GM21529 (cell line): ENCODE data around the gene ISCA2.

Source experiments
- ATAC-seq: cut with Tn5 transposase; IDR thresholded peaks from one replicate; pipeline ENCODE4 v1.9.1; 2021; ENCODE audit not compliant: unreplicated experiment

ISCA2 gene

GRCh38 chr14:74482571-74482970 is 11.0 kb upstream of the ISCA2 start:
- ATAC-seq, result no peak

DNA sequence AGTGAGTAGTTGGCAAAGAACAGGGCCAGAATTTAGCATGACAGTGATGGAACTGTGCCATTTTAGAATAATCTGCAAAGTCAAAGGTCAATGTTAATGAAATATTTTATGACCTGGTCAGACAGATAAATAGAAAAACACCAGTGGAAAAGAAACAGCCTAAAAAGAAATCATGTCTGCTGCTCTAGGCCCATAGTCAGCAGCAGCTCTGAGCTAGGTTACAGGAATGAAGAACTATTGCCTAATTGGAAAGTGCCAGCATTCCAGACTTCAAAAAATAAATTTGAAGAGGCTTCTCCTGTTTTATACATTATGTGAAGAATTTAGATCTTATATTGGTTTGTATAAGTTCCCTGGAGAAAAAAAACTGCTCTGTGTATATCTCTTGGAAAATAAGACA is 10.2 kb upstream of the ISCA2 start:
- ATAC-seq, result no peak

- ATAC-seq, result no peak
Observed at GRCh38 chr14:74486164-74486563, 7.4 kb upstream of the ISCA2 start.

GRCh38 chr14:74488786-74489397 is 4.7 kb upstream of the ISCA2 start:
- ATAC-seq, result no peak

DNA sequence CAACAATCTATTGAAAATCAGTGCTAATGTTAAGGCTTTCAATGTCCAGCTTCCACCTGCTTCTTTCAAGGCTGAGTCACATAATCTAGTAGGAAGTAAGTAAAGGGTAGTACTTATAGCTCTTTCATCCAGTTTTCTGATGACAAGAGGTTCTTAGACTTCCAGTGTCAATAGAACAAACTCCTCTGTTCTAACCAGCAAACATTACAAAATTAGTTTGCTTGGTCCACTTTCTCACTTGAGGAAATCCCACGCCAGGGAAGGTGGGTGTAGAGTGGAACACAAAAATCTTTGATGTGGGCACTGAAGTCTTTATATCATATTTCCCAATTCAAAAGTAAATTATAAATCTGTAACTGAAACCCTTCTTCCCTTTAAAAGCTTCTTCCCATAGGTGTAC is 3.1 kb upstream of the ISCA2 start:
- ATAC-seq, result no peak

- no peak for ATAC-seq
Observed at GRCh38 chr14:74491956-74492775, 1.4 kb upstream of the ISCA2 start.

- peak; percentile 2 for ATAC-seq
Observed at GRCh38 chr14:74492776-74493342, 706 bp upstream of the ISCA2 start, which contains the start of gene NPC2. Gene NPC2, minus strand, starts transcription at chr14:74493305. Its CDS starts 31 bp downstream, at chr14:74493274.

DNA sequence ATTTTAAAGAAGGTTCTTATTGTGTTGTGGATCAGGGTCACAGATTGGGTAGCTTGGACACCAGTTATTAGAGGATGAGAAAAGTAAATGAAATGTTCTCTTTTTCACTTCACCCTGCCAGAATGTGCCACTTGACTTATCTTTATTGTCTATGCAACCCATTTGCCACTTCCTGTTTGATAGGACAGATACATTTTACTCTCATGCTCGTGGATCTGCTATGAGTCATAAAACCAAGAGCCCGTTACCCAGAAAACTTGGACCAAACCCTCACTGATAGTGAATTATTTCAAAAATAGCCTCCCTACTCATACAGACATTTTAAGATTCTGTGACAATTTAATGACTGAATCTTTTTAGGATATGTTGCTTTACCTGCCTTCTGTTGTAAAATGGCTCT is 1.8 kb downstream of the ISCA2 start:
- no peak for ATAC-seq

DNA sequence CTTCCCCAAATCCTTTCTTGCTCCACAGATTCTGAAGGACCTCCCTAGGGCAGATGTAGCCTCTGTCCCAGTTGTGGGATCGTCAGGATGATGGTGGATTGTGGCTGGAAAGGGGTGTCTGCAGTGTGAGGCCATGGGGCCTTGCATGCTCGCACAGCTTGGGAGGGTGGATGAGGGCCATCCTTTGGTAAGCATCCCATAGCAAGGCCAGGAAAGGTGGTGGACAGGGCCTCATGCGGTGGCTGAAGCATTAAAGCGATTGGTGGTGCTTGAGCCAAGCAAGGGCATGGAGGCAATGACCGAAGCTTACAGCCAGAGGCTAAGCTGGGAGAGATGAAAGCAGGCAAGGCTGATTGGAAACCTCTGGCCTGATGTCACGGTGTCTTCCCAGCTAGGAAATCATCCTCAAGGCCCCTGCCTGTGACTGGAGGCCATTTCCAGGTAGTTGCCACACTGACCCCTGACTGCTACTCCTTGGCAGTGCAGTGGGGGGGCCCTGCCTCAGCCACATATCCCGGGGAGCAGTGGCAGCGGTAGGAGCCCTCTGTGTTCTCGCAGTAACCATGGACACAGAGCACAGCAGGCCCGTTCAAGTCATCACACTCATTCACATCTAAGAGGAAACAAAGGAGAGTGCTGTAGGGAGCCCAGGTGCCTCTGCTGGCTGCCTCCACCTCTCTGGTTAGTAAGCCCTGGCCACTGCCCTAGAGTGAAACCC is 7.0 kb downstream of the ISCA2 start:
- no peak for ATAC-seq

- ATAC-seq, result no peak
Observed at GRCh38 chr14:74501135-74501614, 7.6 kb downstream of the ISCA2 start.

- ATAC-seq, result no peak
Observed at GRCh38 chr14:74501691-74502090, 8.1 kb downstream of the ISCA2 start.

GRCh38 chr14:74502236-74503019 is 8.9 kb downstream of the ISCA2 start:
- no peak for ATAC-seq

DNA sequence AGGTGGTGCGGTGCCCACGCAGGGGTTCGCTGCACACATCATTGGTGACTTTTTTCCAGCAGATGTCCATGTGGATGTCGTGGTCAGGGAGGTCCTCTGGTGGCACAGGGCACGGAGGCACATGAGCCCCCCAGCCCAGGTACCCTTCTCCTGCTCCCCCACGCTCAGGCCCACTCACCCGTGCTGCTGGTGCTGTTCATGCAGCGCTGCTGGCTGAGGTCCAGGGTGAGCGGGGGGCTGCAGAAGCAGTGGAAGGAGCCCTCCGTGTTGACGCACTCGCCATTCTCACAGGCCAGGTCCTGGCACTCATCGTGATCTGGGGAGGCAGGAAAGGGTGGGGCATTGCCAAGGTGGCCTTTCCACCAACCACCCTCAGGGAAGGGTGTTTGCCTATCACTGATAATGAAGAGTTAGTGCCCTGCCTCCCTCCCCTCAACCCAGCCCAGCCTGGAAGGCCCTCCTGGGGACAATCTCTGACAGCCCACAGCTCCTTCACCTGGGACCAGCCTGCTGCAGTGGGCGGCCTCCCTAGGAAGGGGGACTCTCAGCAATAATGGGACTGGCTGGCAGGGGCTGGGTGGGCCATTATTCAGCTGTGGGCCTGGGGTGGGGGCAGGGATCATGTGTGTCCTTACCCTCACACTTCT is 9.8 kb downstream of the ISCA2 start:
- ATAC-seq, result no peak

DNA sequence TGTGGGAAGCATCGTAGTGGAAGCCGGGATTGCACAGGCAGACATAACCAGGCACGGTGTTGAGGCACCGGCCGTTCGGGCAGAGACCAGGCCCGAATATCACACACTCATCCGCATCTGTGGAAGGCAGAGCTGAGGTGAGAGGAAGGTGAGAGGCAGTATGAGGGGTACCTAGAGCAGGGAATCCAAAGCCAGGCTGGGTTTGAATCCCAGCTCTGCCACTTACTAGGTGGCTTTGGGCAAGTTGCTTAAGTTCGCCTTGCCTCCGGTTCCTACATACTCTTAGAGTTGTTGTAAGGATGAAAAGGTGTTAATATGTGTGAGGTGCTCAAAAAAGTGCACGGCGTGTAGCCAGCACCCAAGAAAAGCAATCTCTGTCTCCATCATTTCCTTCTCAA is 10.4 kb downstream of the ISCA2 start:
- ATAC-seq, result no peak

DNA sequence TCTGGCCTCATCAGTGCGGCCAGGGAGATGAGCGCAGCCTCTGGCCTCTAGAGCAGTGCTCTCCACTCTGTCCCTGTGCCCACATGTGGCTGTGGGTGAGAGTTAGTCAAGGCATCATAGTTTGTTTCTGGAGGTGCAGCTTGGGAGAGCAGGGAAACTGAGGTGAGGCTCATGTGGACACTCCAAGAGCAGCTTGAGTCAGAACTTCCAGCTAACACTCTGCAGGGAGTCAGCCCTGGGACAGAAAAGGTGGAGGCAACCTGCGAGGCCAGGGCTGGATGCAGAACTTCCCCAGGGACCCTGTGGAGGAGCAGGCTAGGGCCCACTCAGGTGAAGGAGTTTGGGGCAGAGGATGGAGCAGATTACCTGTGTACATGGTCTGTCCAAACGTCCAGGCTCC is 10.8 kb downstream of the ISCA2 start:
- ATAC-seq, result no peak

DNA sequence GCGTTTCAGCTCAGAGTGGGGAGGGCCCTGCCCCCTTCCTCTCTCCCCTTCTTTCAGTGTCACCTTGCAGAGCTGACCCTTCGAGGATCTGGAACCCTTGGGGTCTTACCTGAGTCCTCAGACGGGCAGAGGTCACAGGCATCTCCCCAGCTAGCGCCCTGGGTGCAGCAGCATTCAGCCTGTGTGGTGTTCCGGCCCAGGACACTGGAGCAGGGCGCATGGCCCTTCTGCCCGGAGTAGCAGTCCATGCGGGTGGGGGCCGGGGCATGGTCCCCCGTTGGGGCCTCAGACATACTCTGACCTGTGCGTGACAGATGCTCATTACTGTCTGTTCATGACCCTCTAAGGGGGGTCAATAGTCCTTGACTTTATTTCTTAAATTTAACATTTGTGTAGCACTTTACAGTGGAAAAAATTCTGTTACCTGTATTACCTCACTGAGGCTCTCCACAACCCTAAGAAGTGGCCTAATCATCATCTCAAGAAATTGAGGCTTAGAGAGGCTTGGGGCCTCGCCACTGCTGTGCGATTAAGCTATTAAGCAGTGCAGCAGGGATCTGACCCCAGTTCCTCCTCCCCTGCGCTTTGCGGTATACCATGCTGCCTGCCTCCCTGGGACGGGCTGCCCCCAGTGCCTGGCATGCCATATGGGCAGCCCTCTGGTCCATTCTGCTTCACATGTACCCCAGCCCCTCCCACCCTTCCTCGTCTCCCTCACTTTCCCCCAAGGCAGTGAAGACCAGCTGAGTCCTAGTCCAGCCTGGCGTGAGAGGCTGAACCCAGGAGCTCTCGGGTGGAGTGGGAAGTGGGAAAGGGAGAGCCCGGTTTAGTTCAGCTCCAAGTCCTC is 11.5 kb downstream of the ISCA2 start:
- ATAC-seq, result no peak

DNA sequence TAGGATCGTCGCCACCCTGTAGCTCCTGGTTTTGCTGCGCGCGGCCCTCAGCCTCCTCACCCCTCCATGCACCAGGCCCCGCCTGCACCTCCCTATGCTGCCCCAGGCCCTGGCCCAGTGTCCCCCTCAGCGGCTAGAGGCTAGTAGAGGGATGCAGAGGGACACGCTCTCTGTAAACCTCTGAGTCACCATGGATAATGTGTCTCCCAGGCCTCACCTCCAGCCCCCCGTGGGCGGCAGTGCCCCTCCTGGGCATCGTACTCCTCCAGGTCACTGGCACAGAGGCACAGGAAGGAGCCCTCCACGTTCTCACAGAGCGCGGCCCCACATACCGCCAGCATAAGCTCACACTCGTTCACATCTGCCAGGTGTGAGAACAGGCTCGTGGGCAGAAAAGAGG is 12.3 kb downstream of the ISCA2 start:
- no peak for ATAC-seq

GRCh38 chr14:74506411-74506851 is 12.9 kb downstream of the ISCA2 start:
- no peak for ATAC-seq

- no peak for ATAC-seq
Observed at GRCh38 chr14:74507085-74507484, 13.5 kb downstream of the ISCA2 start.
